Epithelial cell of alveolus of lung (primary cell): ENCODE measurements around the gene XPR1. TPM values are rescaled to one million over a fixed set of nuclear protein-coding genes. Genes with fewer than 3 reads are reported as not detected.

Experiments used
- total RNA-seq: library from RNA; depleted of rRNA; stranded (reverse); fragments of >200 nt; gene quantifications from 2 replicates; pipeline ENCODE4 v1.2.1, GENCODE V29; 2015

Gene XPR1
- total RNA-seq = 21.5 and 24.0 TPM in 2 replicates

DNA sequence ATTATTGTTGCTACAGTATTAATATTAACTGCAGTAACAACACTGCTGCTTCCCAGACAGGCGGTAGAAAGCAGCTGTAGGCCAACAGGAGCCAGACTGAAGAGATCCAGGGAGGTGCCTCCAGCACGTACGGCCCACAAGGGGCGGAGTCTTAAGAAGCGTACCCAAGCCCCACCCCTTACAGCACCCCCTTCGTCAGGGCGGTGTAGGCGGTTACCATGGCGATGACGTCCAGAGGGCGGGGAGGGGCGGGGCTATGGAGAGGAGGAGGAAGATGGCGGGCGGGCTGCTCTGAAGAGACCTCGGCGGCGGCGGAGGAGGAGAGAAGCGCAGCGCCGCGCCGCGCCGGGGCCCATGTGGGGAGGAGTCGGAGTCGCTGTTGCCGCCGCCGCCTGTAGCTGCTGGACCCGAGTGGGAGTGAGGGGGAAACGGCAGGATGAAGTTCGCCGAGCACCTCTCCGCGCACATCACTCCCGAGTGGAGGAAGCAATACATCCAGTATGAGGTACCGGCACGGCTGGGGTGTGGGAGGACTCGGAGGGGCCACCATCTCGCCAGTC, at the start of gene XPR1:
TSS of gene XPR1 (plus strand) at position 257 of the 560 bp plus-strand sequence. CDS start at position 437, 180 bp downstream.

DNA sequence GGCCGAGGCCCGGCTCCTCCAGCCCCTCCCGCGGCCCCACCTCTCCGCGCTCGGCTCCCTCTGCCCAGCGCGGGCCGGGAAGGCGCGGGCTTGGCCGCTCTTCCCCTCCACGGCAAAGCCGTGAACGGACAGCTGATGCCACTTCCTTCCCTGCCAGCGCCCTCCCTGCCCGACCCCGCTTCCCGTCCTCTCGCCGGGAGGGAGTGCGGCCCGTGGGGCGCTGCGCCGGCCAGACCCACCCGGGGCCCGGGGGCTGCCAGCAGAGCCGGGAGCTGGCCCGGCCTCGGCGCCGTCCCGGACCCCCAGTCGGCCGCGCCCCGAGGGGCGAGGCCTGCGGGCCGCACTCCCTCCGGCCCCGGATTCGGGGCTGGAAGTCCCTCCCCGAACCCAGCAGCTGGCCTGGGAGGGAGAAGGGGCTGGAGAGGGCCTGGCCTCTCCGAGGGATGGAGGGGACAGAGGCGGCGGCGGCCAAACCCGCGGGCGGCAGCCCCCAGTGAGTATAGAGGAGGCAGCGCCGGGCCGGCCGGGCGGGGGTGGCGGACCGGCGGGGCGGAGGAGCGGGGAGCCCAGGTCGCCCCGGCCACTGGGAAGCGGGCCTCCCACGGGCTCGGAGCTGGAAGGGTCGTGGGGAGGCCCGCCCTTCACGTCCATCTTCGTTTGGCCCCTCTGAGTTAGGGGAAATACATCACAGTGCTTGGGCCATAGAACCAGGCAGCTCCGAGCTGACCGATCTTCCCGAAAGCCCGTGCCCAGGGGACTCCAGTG, 281.2 kb downstream of the XPR1 start, which contains the start of gene KIAA1614:
TSS of gene KIAA1614 (plus strand) at position 97 of the 765 bp plus-strand sequence. CDS start at position 444, 347 bp downstream.

Other genes with a start within 250 kb of the XPR1 start
- gene ACBD6, start 129.4 kb upstream of the XPR1 start, total RNA-seq = 62.4 and 71.7 TPM in 2 replicates
- gene OVAAL, start 73.1 kb upstream of the XPR1 start, total RNA-seq = not detected in 2 replicates